Measurements from ENCODE around the gene SH2D6.

- TF ChIP-seq CTCF (IDR thresholded peaks at IDR 0.05) (no peak), POLR2A (IDR thresholded peaks at IDR 0.05) (no peak)
Measured at GRCh38 chr2:85481818-85482777, 63.6 kb downstream of the SH2D6 start.

Measured in heart left ventricle (tissue), 13 donors.